Measurements from ENCODE around the gene OR1F1.
"Not testable (repeated sequence)": the region's sequence is repeated elsewhere in the genome, so short reads cannot be mapped to it uniquely, and the experiment has no call there.

The OR1F1 gene

DNA sequence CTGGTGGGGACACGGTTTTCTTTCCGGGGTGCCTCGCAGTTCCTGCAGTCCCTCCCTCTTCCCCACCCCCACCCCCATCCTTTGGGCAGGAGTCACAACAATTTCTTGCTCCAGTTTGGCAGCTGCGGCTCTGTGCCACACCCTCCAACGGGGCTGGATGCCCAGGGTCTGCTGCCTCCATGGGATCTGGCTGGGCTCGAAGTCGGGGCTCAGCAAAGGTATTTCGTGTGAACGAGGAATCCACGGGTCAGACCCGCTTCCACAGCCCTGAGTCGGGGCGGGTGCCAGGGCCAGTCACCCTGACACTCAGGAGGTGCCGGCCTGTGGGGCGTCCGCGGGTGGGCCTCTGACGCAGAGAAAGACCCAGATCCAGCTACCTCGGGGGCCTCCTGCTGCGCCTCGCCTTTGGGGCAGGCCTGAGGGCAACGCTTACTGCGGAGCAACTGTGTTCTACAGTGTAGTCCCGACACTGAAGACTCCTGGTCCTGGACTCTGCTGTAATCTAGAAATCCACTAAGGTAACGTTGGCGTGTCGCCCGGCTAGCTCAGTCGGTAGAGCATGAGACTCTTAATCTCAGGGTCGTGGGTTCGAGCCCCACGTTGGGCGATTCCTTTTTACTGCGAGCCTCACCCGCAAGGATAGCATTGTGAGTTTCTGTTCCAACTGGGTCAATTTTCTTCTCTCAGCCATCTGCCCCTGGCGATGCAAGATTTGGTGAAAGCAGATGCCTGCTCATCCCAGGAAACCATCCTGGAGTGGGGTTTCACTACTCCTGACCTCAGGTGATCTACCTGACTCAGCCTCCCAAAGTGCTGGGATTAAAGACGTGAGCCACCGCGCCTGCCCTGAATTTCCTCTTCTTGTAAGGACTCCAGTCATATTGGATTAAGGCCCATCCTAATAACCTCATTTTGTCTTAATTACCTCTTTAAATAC, 12.6 kb upstream of the OR1F1 start:
- DNase-seq, result no peak

DNA sequence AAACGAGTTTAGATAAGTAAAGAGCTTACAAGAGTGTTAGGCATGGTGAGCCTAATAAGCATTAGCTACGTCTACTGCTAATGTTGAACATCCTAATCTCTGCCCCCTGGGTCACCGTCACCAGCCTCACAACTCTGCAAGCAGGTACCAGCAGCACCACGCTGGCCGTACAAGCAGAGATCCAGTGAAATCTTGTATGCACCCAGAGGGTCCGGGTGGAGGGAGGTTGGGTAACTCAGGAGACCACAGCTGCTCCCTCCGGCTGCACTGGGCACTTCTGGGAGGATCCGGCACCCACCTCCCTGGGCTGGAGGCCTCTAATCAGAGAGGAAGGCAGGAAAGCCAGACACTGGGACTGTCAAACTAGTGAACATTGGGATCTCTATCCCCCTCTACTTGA, 8.4 kb upstream of the OR1F1 start:
- no peak for DNase-seq

DNA sequence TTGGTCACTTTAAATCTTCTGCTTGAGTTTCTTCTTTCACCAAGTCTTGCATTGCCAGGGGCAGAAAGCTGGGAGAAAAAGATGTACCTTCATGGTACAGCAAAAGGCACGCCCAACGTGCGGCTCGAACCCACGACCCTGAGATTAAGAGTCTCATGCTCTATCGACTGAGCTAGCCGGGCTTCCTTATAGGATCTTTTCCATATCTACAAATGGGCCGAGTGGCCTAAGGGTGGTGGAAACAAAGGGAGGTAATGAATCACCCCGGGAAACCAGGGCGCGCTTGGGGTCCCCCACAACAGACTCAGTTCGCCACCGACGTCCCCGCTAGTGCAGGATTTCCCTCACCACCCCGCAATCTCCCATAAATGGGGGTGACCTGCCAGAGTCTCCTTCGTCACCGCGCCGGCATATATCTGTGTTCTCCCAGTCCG, 7.5 kb upstream of the OR1F1 start:
- no peak for DNase-seq

DNA sequence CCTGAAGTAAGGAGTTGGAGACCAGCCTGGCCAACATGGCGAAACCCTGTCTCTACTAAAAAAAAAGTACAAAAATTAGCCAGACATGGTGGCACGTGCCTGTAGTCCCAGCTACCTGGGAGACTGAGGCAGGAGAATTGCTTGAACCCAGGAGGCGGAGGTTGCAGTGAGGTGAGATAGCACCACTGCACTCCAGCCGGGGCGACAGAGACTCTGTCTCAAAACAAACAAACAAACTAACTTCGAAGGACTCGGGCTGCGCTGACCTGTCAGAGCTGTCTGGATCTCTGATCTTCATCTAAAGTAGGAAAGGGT, 5.8 kb upstream of the OR1F1 start:
- DNase-seq, result not testable (repeated sequence)

DNA sequence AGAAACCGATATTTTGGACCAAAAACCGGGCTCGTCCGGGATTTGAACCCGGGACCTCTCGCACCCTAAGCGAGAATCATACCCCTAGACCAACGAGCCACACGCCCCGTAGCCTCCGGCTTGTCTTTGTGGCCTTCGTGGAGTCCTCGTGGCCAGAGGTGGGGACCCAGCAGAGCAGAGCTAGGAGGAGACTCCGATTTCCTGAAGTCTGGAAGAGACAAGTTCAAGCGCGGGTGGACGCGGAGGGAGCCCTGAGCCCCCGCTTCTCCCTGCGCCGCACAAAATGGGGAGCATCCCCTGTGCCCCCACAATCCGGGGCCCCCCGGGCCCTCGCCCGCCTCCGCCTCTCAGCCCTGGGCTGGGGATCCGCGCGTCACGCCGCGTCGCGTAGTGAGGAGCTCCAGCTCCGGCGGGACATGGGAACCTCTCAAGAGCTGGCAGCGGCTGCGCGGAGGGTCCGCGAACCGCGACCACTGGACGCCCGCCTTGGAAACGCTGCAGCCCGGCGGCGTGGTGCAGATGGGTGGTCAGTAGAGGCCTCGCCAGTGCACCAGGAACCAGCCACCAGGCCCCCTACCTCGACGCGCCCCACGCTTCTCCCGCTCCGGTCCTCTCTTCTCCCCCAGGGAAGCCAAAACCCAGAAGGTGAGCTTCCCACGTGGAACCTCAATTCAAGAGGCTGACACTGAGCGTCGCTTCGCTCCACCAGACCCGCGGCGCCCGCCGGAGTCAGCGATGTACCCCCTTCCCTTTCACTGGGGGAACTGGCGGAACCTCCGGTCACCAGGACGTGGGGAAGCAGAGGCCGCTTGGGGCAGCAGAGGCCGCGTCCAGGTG, 5.2 kb upstream of the OR1F1 start:
- DNase-seq, result no peak

DNA sequence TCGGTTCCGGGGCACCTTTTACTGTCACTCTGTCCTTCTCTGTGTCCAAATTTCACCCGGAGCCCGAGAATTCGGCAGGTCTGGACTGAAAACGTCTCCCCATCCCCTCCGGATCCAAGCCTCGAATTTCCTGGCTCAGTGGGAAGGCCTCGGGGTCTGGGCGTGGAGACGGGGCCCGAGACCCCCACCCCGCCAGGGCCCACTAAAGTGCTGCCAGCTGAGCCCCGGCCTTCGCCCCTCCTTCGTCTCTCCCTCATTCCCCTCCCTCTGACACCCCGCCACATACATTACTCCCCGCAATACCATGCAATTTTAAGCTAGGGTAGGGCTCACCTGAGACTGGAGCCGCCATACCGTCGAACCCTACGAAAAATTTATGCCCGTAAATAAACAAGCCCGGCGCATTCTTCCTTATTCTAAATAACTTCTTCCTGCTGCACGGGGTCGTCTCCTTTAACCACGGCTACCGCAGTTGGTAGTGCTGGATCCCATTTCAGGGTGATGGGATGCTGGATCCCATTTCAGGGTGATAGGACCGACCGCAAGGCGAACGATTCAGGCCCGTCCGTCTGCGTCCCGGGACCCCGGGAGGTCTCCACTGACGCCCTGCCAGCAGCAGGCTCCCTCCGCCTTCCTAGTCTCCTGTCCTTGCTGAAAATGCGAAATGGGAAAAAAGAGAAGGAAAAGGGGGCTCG, 4.4 kb upstream of the OR1F1 start:
- DNase-seq, result no peak

DNA sequence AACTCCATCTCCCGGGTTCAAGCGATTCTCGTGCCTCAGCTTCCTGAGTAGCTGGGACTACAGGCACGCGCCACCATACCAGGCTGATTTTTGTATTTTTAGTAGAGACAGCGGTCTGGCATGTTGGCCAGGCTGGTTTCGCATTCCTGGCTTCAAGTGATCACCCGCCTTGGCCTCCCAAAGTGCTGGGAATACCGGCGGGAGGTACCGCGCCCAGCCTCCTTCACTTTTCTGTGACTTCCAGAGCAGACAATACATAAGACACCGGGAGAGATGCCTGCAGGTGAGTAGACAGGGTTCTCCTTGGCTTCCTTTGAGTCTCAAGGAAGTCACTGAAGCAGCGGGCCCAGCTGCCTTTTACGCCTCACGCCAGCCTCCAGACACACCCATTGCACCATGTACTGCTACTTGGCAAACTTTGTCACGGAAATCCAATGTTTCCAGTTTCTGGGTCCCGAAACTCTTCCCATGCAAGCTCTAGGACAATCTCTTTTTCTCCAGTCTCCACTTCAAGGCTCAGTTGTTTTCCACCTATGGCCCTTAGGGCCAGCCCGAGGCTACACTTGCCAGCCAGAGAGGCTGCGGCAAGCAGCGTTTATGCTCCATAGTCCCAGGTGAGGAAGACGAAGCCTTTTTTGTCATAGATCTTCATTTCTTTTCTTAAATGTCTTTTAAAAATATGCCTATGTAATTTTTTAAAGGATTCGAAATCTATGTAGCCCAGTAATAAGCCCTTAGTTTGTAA, 886 bp upstream of the OR1F1 start:
- no peak for DNase-seq

DNA sequence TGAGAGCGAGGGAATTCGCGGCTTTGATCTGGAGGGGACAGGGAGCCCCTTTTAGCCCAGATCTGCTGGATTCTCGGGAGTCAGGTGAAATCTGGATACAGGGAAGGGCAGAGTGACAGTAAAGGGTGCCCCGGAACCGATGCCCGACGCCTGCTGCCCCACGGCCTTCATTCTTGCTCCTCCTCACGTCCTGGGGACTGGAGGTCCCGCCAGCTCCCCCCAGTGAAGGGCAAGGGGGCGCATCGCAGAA, 596 bp downstream of the OR1F1 start:
- no peak for DNase-seq

DNA sequence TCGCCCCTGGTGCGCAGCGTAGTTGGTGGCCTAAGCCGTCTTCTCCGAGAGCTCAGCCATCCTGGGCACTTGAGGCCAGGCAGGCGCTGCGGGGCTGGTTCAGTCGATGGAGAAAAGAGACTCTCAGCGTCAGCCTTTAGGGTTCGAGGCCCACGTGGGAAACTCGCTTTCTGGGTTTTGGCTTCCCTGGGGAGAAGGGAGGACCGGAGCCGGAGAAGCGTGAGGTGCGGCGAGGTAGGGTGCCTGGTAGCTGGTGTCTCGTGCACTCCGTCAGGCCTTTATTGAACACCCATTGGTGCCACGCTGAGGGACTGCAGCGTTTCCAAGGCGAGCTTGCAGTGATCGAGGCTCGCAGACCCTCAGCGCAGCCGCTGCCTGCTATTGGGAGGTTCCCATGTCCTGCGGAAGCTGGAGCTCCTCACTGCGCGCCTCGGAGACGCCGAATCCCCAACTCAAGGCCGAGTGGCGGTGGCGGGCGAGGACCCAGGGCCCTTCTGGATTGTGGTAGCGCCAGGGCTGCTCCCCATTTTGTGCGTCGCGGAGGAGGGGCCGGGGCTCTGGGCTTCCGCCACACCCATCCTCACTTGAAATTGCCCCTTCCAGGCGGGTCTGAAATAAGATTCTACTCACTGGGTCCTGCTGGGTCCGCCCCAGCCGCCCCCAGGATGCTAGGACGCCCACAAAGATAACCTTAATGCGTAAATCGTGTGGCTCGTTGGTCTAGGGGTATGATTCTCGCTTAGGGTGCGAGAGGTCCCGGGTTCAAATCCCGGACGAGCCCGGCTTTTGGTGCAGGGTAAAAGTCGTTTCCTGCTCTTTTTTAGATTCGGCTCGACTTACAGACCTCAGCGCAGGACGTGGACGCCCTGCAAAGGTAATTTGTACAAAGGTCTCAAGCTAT, 1.2 kb downstream of the OR1F1 start:
- no peak for DNase-seq

DNA sequence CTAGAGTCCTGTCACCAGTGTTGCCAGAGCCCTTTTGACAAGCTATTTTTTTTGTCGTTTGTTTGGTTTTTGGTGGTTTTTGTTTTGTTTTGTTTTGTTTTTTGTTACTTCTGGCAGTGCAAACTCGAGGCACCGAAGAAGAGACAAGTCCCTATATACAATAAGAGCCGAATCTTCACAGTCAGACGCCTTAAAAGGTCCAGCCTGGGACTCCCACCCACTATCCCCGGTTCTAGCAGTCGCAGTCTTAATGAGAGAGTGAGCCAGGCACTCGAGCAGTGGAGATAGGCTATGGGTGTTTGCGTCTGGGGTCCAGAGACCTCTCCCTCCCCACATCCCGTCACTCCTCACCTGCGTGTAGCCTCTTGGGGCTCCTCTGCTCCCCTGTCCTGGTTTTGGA, 1.9 kb downstream of the OR1F1 start:
- DNase-seq, result no peak

DNA sequence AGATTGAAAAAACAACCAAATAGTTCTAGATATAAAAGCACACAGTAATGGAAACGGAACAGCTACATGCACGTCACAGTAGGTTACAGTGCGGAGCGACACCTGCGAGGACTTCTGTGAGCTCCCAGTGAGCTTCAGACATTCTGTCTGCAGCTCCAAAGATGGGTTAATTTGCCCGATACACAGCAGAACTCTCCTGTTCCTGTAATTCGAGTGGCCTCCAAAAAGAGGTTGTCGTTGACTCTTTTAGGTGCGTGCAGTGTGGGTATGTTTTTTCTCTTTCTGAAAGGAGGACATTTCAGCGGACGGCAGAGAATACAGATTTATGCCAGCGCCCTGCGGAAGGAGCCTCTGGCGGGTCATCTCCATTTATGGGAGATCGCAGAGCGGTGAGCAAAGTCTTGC, 2.9 kb downstream of the OR1F1 start:
- no peak for DNase-seq

DNA sequence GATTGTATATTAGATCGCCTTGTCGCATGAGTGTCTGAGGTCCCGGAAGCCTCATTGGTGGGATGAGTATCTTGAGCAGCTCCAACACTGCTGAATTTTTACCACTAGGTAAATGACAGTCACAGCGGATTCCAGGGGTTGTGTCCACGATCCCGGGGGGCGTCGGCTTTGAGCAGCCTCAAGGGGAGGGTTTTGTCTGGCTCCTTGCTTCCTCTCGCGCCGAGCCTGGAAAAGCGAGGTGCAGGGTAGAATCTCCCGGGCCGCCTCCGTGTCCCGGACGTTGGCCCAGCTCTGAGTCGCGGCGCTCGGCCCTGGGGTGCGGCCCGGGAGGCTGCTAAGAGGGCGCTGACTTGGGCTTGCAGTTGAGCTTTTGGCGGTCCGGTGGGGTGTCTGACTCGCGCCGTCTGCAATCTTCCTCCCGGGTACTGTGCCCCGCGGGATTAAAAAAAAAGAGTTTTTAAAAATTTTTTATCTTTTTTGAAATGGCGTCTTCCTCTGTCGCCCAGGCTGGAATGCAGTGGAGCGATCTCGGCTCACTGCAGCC, 4.5 kb downstream of the OR1F1 start:
- DNase-seq, result no peak

DNA sequence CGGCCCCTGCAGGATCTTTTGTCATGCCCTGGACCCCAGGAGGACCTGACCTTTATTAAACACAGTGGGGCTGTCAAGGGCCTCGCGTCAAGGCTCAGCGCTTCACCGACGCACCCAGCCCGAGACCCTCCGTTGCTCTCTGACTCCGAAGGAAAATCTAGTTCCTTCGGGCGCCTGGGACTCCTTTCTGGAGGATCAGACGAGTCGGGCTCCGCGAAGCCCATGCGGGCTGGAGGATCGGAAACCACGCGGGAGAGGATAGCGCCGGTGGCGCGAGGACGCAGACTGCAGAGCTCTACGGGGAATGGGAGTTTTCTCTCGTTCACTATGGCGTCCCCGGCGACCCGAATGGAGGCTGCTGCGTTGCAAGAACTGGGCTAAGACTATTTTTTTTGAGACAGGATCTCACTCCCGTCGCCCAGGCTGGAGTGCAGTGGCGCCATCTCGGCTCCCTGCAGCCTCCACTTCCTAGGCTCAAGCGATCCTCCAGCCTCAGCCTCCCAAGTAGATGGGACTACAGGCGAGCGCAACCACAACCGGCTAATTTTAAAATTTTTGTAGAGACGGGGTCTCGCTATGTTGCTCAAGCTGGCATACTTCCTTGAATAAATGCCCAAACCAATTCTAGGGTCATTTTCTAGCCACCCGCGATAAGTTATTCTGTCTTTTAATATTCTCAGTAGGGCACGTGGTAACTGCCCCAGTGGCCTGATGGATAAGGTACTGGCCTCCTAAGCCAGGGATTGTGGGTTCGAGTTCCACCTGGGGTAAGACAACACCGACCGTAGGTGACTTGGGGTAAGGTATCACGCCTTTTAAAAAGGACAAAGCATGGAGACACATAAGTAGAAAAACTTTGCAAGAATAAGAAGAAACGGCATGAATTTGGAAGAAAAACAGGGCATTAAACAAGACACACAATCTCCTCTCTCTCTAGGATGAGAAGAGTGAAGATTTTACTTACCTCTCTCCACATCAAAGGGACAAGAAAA, 5.5 kb downstream of the OR1F1 start:
- DNase-seq, result no peak

DNA sequence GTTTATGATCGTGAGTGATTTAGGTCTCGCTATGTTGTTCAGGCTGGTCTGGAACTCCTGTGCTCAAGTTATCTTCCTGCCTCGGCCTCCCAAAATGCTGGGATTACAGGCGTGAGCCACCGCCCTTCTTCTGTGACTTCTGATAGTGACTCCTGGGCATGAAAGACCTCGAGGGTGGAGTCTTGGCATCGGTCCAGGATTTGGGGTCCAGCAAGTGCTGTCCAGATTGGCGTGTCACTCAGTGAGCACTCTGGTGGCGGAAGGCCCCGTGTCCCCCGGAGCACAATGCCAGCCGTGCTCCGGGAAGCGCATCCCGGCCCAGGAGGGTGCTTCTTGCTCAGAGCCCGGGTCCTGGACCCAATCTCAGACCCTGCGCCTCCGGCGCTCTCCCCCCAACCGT, 6.8 kb downstream of the OR1F1 start:
- no peak for DNase-seq

DNA sequence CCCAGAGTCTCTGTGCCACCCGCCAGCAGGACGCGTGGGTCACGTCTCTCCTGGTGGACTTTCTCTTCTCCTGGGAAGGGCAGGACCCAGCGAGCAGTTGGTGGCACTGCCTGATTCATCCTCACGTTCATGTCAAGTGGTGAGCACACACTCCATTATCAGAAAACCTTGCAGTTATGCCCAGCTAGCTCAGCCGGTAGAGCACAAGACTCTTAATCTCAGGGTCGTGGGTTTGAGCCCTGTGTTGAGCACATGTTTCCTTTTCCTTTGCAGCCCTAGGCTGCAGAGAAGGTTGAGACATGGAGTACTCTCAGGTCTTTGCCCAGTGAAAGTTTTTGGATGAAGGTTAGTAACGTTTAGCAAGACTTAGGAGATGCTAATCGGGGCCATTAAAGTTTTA, 8.0 kb downstream of the OR1F1 start:
- no peak for DNase-seq

DNA sequence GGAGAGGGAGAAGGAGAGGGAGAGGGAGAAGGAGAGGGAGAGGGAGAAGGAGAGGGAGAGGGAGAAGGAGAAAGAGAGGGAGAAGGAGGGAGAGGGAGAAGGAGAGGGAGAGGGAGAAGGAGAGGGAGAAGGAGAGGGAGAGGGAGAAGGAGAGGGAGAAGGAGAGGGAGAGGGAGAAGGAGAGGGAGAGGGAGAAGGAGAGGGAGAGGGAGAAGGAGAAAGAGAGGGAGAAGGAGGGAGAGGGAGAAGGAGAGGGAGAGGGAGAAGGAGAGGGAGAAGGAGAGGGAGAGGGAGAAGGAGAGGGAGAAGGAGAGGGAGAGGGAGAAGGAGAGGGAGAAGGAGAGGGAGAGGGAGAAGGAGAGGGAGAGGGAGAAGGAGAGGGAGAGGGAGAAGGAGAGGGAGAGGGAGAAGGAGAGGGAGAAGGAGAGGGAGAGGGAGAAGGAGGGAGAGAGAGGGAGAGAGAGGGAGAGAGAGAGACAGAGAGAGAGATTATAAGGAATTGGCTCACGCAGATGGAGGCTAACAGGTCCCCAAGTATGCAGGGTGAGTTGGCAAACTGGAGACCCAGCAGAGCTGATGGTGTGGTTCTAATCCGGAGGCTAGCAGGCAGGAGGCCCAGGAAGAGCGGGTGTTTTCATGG, 9.8 kb downstream of the OR1F1 start:
- not testable (repeated sequence) for DNase-seq

DNA sequence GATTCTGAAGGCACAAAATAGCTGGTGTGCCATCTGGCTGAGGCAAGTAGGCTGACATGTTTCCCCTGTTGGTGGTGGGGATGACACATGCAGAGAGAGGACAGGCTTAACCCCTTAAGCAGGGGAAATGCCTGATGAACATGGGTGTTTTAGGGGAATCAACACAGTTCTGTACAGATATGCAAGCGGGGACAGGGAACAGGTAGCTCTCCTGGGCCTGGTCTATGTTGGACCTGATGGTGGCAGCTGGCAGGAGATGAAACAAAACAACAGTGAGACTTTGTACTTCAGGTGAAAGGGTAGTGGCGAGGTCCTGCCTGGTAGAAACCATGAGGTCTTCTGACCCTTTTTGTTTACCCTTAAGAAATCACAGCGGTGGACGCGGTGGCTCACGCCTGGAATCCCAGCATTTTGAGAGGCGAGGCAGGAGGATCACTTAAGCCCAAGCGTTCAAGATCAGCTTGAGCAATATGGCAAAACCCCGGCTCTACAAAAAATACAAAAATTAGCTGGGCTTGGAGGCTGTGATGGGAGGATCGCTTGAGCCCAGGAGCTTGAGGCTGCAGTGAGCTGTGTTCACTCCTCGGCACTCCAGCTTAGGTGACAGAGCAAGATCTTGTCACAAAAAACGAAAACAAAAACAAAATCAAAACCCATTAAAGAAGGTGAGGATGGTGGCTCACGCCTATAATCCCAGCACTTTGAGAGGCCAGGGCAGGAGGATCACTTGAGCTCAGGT, 10.5 kb downstream of the OR1F1 start:
- DNase-seq, result no peak

DNA sequence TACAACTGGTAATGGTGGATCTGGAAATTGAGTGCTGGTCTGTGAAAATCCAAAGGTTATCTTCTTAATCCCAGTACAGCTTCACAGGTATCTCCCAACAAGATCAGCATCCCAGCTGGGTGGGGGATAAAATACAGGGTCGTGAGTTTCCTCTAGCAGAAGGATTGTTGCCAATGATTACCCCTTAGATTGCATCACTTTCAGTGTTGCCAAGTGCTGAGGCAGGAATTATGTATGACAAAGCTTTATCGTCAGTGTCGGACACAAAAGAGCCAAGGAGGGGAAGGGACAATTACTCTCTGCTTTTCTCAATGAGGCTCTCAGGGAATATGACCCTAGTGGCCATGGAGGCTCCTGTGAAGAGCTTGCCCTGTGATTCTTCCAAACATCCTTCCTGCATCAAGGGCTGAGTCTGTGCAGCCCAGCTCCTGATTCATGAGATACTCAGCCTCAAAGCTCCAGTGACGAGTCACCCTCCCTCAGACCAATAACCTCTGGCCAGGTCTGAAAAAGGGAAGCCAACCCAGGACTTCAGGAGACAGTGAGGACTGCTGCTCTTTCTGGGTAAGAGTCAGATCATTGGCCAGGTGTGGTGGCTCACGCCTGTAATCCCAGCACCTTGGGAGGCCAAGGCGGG, 15.0 kb downstream of the OR1F1 start:
- DNase-seq, result no peak

DNA sequence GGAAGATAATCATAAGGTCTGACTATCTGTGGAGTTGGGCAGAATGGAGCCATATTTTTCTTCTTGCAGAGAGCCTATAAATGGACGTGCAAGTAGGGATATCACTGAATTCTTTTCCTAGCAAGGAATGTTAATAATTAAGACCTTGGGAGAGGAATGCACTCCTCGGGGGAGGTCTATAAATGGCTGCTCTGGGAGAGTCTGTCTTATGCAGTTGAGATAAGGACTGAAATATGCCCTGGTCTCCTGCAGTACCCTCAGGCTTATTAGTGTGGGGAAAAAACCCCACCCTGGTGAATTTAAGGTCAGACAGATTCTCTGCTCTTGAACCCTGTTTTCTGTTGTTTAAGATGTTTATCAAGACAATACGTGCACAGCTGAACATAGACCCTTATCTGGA, 17.9 kb downstream of the OR1F1 start:
- DNase-seq, result not testable (repeated sequence)

Data from NCI-H1417 treated with DMSO at 0.1 percent for 48 hours (cell line).